ENCODE data around the gene SUSD2. TPM values are rescaled to one million over a fixed set of nuclear protein-coding genes. Genes with fewer than 3 reads are reported as not detected.
A peak's percentile ranks its signal among the peaks of the same experiment; 100 is the strongest.

SUSD2 gene
- polyA plus RNA-seq, 1 of the 3 experiments (the other 2 are of a cell fraction) = 0.82 TPM

- ChIA-PET POLR2A (no interaction called here), CTCF (interaction anchor here (2.8 kb wide), 1 partner anchor 10 kb away, joined by 7 read pairs; no protein-coding TSS in a partner anchor)
- DNase-seq = peak; percentile 20
- 89% methylated on average over 31 of the region's 51 CpGs for WGBS (ENCODE audit: low lambda C conversion rate)
- peaks cover 0 to 21% of the 10 kb centered on the region in 2 experiments; a peak in 1 of 4 replicates for H3K4me1 ChIP-seq (ENCODE audit: control insufficient read depth in 1 of 2, insufficient read depth in 2 of 2, low read depth in 1 of 2, low read length in 1 of 2)
- TF ChIP-seq SIN3A (IDR thresholded peaks at IDR 0.05; ENCODE audit: borderline replicate concordance, low read depth, low read length) = no peak
- no peak for TF ChIP-seq NFIC (IDR thresholded peaks at IDR 0.05; ENCODE audit: borderline replicate concordance)
- TF ChIP-seq, protein P1, sequence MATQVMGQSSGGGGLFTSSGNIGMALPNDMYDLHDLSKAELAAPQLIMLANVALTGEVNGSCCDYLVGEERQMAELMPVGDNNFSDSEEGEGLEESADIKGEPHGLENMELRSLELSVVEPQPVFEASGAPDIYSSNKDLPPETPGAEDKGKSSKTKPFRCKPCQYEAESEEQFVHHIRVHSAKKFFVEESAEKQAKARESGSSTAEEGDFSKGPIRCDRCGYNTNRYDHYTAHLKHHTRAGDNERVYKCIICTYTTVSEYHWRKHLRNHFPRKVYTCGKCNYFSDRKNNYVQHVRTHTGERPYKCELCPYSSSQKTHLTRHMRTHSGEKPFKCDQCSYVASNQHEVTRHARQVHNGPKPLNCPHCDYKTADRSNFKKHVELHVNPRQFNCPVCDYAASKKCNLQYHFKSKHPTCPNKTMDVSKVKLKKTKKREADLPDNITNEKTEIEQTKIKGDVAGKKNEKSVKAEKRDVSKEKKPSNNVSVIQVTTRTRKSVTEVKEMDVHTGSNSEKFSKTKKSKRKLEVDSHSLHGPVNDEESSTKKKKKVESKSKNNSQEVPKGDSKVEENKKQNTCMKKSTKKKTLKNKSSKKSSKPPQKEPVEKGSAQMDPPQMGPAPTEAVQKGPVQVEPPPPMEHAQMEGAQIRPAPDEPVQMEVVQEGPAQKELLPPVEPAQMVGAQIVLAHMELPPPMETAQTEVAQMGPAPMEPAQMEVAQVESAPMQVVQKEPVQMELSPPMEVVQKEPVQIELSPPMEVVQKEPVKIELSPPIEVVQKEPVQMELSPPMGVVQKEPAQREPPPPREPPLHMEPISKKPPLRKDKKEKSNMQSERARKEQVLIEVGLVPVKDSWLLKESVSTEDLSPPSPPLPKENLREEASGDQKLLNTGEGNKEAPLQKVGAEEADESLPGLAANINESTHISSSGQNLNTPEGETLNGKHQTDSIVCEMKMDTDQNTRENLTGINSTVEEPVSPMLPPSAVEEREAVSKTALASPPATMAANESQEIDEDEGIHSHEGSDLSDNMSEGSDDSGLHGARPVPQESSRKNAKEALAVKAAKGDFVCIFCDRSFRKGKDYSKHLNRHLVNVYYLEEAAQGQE (IDR thresholded peaks at IDR 0.05; ENCODE audit: low read depth, low read length) = no peak
- TF ChIP-seq TCF12 (IDR thresholded peaks at IDR 0.05) = no peak
- no peak for TF ChIP-seq MEF2A (IDR thresholded peaks at IDR 0.05; ENCODE audit: borderline replicate concordance, low read depth)
- no peak for TF ChIP-seq MXI1 (IDR thresholded peaks at IDR 0.05; ENCODE audit: low read depth, low read length)
- no peak for TF ChIP-seq GABPA (IDR thresholded peaks at IDR 0.05; ENCODE audit: low read depth)
- H3K27me3 ChIP-seq (ENCODE audit: insufficient read depth) = no peaks in the 10 kb centered on the region
- H3K9me3 ChIP-seq = no peaks in the 10 kb centered on the region
- H3K27ac ChIP-seq (ENCODE audit: low read depth in 2 of 2, low read length in 1 of 2) = no peak overlapping the region
- H4K20me1 ChIP-seq (ENCODE audit: insufficient read depth) = no peaks in the 10 kb centered on the region
- H3K9ac ChIP-seq = no peak overlapping the region
- no peak overlapping the region for H3K4me3 ChIP-seq (ENCODE audit: low read depth in 2 of 2, low read length in 1 of 2)
- H3K36me3 ChIP-seq (replicated peaks in 1 of 2; ENCODE audit: control insufficient read depth in 1 of 2, insufficient read depth in 2 of 2, low read length in 1 of 2) = no peaks in the 10 kb centered on the region
- H3F3A ChIP-seq (replicated peaks; ENCODE audit: insufficient read depth) = no peaks in the 10 kb centered on the region
- no peaks in the 10 kb centered on the region for H3K79me2 ChIP-seq (ENCODE audit: insufficient read depth)
- H3K9me2 ChIP-seq = no peaks in the 10 kb centered on the region
- H3K4me2 ChIP-seq = no peak overlapping the region
- no peak overlapping the region for H2AFZ ChIP-seq (ENCODE audit: low read depth)
These were observed 4.4 kb downstream of the SUSD2 start for GRCh38 chr22:24185501-24186351.

- no peaks in the 10 kb centered on the region for H3K79me2 ChIP-seq (ENCODE audit: insufficient read depth)
- no peaks in the 10 kb centered on the region for H3K9me2 ChIP-seq
- H3K4me2 ChIP-seq = no peak overlapping the region
- H3K4me3 ChIP-seq (ENCODE audit: low read depth in 2 of 2, low read length in 1 of 2) = no peak overlapping the region
- no peaks in the 10 kb centered on the region for H4K20me1 ChIP-seq (ENCODE audit: insufficient read depth)
- H3K36me3 ChIP-seq (replicated peaks in 1 of 2; ENCODE audit: control insufficient read depth in 1 of 2, insufficient read depth in 2 of 2, low read length in 1 of 2) = no peaks in the 10 kb centered on the region
- no peaks in the 10 kb centered on the region for H3F3A ChIP-seq (replicated peaks; ENCODE audit: insufficient read depth)
- 86% methylated on average over 2 of the region's 15 CpGs for WGBS (ENCODE audit: low lambda C conversion rate)
- CTCF ChIA-PET = interaction anchor here (2.8 kb wide), 1 partner anchor 11 kb away, joined by 7 read pairs; no protein-coding TSS in a partner anchor
- no peak overlapping the region for H3K27ac ChIP-seq (ENCODE audit: low read depth in 2 of 2, low read length in 1 of 2)
- H2AFZ ChIP-seq (ENCODE audit: low read depth) = no peak overlapping the region
- TF ChIP-seq PBX3 (IDR thresholded peaks at IDR 0.05) (no peak), RFX5 (IDR thresholded peaks at IDR 0.05; ENCODE audit: low read length) (no peak), FOXJ3 (CRISPR knock-in tag; IDR thresholded peaks at IDR 0.05) (no peak), FOSL2 (IDR thresholded peaks at IDR 0.05; ENCODE audit: borderline replicate concordance, low read depth) (no peak), EZH2phosphoT487 (IDR thresholded peaks at IDR 0.05; ENCODE audit: borderline replicate concordance, low read depth) (no peak), TAF1 (IDR thresholded peaks at IDR 0.05; ENCODE audit: borderline replicate concordance, low read depth, low read length) (no peak), NRF1 (IDR thresholded peaks at IDR 0.05; ENCODE audit: low read depth, low read length) (no peak), TCF12 (IDR thresholded peaks at IDR 0.05) (no peak), ELF1 (IDR thresholded peaks at IDR 0.05) (no peak), RCOR1 (IDR thresholded peaks at IDR 0.05; ENCODE audit: low read length) (no peak), POLR2AphosphoS5 (IDR thresholded peaks at IDR 0.05; ENCODE audit: low read depth, low read length) (no peak), GATA2 (CRISPR knock-in tag; IDR thresholded peaks at IDR 0.05) (no peak), JUND (IDR thresholded peaks at IDR 0.05) (no peak)
- TF ChIP-seq, protein P1 (IDR thresholded peaks at IDR 0.05; ENCODE audit: low read depth, low read length) = no peak
- POLR2A ChIA-PET = no interaction called here
- no peak overlapping the region for H3K9ac ChIP-seq
- H3K27me3 ChIP-seq (ENCODE audit: insufficient read depth) = no peaks in the 10 kb centered on the region
- H3K4me1 ChIP-seq (ENCODE audit: control insufficient read depth in 1 of 2, insufficient read depth in 2 of 2, low read depth in 1 of 2, low read length in 1 of 2) = peaks cover 0 to 25% of the 10 kb centered on the region in 2 experiments; a peak in 1 of 4 replicates
- H3K9me3 ChIP-seq = no peaks in the 10 kb centered on the region
- peak; percentile 24 for DNase-seq
These were observed 5.1 kb downstream of the SUSD2 start for GRCh38 chr22:24186352-24186740.

Measured in SK-N-SH (cell line).